Esophagus squamous epithelium (tissue), 5 donors: ENCODE measurements around the gene ADD3. TPM values are rescaled to one million over a fixed set of nuclear protein-coding genes. Genes with fewer than 3 reads are reported as not detected.

Experiments
- DNase-seq: peaks from one replicate; lab custom pipeline; 2025; lab: John Stamatoyannopoulos, UW
- H3K27ac ChIP-seq, 4 donors: fragments of 200-600 bp; sonication (generic); one replicate each; pipeline ENCODE4 v1.5.1; 2016 to 2019; ENCODE audit warnings: mild to moderate bottlenecking in 1 of 4
- H3K27me3 ChIP-seq, 4 donors: fragments of 200-600 bp; sonication (generic); 1 replicate in 3 of 4; 2 replicates in 1 of 4; pipeline versions ENCODE4 v1.5.1 to v1.6.0; 2017 to 2021; ENCODE audit warnings: antibody characterized with exemption in 1 of 4
- H3K36me3 ChIP-seq, 3 donors: fragments of 200-600 bp; sonication (generic); one replicate each; pipeline ENCODE4 v1.5.1; 2016 to 2019
- H3K4me1 ChIP-seq, 3 donors: fragments of 200-600 bp; sonication (generic); one replicate each; pipeline ENCODE4 v1.5.1; 2017 to 2019
- H3K4me3 ChIP-seq, 4 donors: fragments of 200-600 bp; sonication (generic); 1 replicate in 3 of 4; 2 replicates in 1 of 4; pipeline ENCODE4 v1.5.1; 2016 to 2019; ENCODE audit warnings: mild to moderate bottlenecking in 2 of 4, moderate library complexity in 1 of 4
- H3K9me3 ChIP-seq, 3 donors: fragments of 200-600 bp; sonication (generic); one replicate each; pipeline ENCODE4 v1.5.1; 2016 to 2019
- POLR2A ChIP-seq, 4 donors: fragments of 450-650 bp; IDR thresholded peaks; one replicate each; pipeline ENCODE4 v1.6.1; 2017; ENCODE audit warnings: antibody characterized with exemption in 4 of 4, mild to moderate bottlenecking in 4 of 4, moderate library complexity in 3 of 4
- WGBS, 2 donors: methylation state at CpG; one replicate each; pipeline ENCODE4 v1.1.5; 2018; 5-methylcytosine and 5-hydroxymethylcytosine counted together
- intact Hi-C: fragments of 100-400 bp; cut with DNase I; formaldehyde crosslinking; loops from one replicate; pipeline ENCODE4 v1.15.0; 2022
- total RNA-seq, 4 donors: library from RNA; depleted of rRNA; stranded (reverse); fragments of >200 nt; gene quantifications; one replicate each; pipeline ENCODE4 v1.1.0, GENCODE V29; 2016
- TF ChIP-seq, protein P1 (sequence below), 6 experiments: fragments of 450-650 bp in 4 of 6; fragments of 200-600 bp in 2 of 6; sonication (generic) in 2 of 6; IDR thresholded peaks; one replicate each; pipeline ENCODE4 v1.5.1; 2016 to 2019; ENCODE audit warnings: antibody characterized with exemption in 6 of 6, mild to moderate bottlenecking in 4 of 6, moderate library complexity in 4 of 6
- donor health status: DM: yes; HTN: yes; CAD: no.

ADD3 gene
- total RNA-seq, 4 donors from 2014 or later: 52.5 to 214 (median 145) TPM

DNA sequence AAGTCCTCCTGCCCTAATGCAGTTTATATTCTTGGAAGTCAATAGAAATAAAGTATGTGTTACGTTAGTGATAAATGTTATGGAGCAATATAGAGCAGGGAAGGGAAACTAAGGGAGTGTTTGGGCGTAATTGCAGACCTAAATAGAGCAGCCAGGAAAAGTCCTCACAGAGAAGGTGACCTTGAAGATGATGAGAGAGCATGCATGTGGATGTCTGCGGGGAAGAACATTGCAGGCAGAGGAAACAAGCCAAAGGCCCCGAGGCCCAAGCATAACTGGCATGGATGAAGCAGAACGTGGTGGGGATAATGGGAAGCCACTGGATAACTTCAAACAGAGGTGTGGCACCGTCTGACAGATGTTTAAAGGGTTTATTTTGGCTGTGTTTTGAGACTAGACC is 12.5 kb downstream of the ADD3 start:
- Histone ChIP-seq H3K9me3 (no peaks in the 10 kb centered on the region), H3K4me1 (peaks cover 0 to 39% (median 0%) of the 10 kb centered on the region in 3 donors), H3K36me3 (no peaks in the 10 kb centered on the region), H3K27ac (no peak overlapping the region), H3K4me3 (no peak overlapping the region), H3K27me3 (no peaks in the 10 kb centered on the region)
- 50 to 65% methylated on average over 6 of the region's 6 CpGs for WGBS, 2 donors
- TF ChIP-seq POLR2A (IDR thresholded peaks at IDR 0.05): no peak
- TF ChIP-seq, protein P1, sequence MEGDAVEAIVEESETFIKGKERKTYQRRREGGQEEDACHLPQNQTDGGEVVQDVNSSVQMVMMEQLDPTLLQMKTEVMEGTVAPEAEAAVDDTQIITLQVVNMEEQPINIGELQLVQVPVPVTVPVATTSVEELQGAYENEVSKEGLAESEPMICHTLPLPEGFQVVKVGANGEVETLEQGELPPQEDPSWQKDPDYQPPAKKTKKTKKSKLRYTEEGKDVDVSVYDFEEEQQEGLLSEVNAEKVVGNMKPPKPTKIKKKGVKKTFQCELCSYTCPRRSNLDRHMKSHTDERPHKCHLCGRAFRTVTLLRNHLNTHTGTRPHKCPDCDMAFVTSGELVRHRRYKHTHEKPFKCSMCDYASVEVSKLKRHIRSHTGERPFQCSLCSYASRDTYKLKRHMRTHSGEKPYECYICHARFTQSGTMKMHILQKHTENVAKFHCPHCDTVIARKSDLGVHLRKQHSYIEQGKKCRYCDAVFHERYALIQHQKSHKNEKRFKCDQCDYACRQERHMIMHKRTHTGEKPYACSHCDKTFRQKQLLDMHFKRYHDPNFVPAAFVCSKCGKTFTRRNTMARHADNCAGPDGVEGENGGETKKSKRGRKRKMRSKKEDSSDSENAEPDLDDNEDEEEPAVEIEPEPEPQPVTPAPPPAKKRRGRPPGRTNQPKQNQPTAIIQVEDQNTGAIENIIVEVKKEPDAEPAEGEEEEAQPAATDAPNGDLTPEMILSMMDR (IDR thresholded peaks at IDR 0.05): no peak
- intact Hi-C loops: no loop called here
- no peak for DNase-seq

DNA sequence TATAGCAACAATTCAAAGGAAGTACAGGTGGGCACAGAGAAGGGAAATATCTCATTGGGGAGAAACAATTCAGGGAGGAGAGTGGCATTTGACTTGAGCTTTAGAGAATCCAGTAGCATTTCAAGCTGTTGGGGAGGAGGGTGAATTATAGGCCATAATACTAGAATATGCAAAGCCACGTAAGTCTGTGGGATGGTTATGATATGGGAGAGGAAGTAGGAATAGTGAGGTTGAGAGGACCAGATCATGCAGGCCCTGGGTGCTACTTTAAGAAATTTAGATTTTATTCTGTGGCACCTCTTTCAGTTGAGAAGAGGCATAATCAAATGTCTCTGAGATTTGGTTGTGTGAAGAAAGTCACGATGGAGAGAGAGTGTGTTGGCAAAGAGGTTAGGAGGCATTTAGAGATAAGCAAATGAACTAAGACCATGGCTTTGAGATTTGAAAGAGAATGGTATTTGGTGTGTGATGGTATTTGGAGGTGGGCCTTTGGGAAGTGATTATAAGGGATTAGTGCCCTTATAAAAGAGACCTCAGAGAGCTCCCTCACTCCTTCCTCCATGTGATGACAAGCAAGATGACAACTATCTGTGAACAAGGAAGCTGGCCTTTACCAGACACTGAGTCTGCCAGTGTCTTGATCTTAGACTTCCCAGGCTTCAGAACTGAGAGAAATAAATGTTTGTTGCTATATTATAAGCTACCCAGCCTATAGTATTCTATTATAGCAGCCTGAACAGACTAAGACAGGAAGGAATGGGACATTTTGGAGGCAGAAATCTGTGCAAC is 15.1 kb downstream of the ADD3 start:
- intact Hi-C loops: no loop called here
- no peak for DNase-seq
- Histone ChIP-seq H3K9me3 (no peaks in the 10 kb centered on the region), H3K27me3 (no peaks in the 10 kb centered on the region), H3K4me3 (no peak overlapping the region), H3K27ac (no peak overlapping the region), H3K36me3 (no peaks in the 10 kb centered on the region), H3K4me1 (peaks cover 0 to 16% (median 0%) of the 10 kb centered on the region in 3 donors)
- WGBS, 2 donors: 69 to 82% methylated on average over 2 of the region's 2 CpGs
- TF ChIP-seq, protein P1 (IDR thresholded peaks at IDR 0.05): no peak
- TF ChIP-seq POLR2A (IDR thresholded peaks at IDR 0.05): no peak

DNA sequence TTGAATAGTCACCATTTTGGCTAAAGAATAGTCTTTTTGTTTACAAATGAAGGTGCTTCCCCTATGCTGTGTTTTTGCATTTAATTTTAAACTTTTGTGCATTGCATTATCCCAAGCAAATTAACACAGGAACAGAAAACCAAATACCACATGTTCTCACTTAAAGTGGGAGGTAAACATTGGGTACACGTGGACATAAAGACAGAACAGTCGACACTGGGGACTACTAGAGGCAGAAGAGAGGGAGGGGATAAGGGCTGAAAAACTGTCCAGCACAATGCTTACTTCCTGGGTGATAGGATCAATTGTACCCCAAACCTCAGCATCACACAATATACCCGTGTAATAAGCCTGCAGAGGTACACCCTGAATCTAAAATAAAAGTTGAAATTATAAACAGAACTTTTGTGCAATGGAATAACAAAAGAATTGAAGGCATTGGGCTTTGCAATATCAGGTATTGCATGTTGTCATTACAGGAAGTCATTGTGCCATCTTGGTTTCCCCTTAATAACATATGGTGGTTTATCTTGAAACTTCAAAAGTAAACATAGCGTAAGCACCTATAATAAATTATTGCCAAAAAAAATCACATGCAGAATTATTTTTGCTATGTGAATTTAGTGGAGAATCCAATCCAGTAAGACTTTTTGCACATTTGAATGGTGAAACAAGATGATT is 16.1 kb downstream of the ADD3 start:
- no peak overlapping the region for H3K4me3 ChIP-seq
- peaks cover 0 to 14% (median 0%) of the 10 kb centered on the region in 3 donors for H3K4me1 ChIP-seq
- H3K36me3 ChIP-seq: no peaks in the 10 kb centered on the region
- intact Hi-C loops: no loop called here
- no peaks in the 10 kb centered on the region for H3K9me3 ChIP-seq
- DNase-seq: no peak
- H3K27me3 ChIP-seq: no peaks in the 10 kb centered on the region
- H3K27ac ChIP-seq: no peak overlapping the region
- 65 to 73% methylated on average over 4 of the region's 4 CpGs for WGBS, 2 donors
- TF ChIP-seq POLR2A (IDR thresholded peaks at IDR 0.05): no peak
- TF ChIP-seq, protein P1 (IDR thresholded peaks at IDR 0.05): no peak

DNA sequence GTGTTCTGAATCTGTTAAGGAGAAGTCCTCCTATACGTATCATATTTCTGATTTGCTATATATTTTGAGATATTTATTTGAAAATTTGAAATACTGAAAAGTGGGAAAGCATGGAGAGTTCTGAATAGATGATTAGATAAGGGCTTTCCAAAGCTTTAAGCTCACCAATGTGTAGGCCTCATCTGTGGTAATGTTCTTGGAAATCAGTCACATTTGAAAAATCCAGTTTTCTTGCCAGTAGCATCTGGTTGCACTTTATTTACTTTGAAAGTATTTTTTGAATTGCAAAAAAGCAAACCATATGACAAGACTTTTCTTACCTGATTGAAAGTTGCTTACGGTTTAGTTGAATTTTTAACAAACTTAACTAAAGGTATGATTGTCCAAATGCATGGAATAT is 21.7 kb downstream of the ADD3 start:
- TF ChIP-seq POLR2A (IDR thresholded peaks at IDR 0.05): no peak
- TF ChIP-seq, protein P1 (IDR thresholded peaks at IDR 0.05): no peak
- no peak overlapping the region for H3K27ac ChIP-seq
- H3K4me1 ChIP-seq: peaks cover 0 to 28% (median 7%) of the 10 kb centered on the region in 3 donors
- H3K9me3 ChIP-seq: no peaks in the 10 kb centered on the region
- H3K4me3 ChIP-seq: no peak overlapping the region
- H3K27me3 ChIP-seq: no peaks in the 10 kb centered on the region
- DNase-seq: no peak
- no peaks in the 10 kb centered on the region for H3K36me3 ChIP-seq
- intact Hi-C loops: no loop called here
- 87 to 89% methylated on average over 2 of the region's 2 CpGs for WGBS, 2 donors
